ENCODE data around the gene TNFRSF4.

- TF ChIP-seq, protein P1, sequence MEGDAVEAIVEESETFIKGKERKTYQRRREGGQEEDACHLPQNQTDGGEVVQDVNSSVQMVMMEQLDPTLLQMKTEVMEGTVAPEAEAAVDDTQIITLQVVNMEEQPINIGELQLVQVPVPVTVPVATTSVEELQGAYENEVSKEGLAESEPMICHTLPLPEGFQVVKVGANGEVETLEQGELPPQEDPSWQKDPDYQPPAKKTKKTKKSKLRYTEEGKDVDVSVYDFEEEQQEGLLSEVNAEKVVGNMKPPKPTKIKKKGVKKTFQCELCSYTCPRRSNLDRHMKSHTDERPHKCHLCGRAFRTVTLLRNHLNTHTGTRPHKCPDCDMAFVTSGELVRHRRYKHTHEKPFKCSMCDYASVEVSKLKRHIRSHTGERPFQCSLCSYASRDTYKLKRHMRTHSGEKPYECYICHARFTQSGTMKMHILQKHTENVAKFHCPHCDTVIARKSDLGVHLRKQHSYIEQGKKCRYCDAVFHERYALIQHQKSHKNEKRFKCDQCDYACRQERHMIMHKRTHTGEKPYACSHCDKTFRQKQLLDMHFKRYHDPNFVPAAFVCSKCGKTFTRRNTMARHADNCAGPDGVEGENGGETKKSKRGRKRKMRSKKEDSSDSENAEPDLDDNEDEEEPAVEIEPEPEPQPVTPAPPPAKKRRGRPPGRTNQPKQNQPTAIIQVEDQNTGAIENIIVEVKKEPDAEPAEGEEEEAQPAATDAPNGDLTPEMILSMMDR (IDR thresholded peaks at IDR 0.05): no peak
- TF ChIP-seq POLR2A (IDR thresholded peaks at IDR 0.05): no peak
Observed at GRCh38 chr1:1183221-1183747, 30.7 kb downstream of the TNFRSF4 start.

Data from sigmoid colon (tissue), 3 donors.